ENCODE data around the gene AGPAT4. TPM values are rescaled to one million over a fixed set of nuclear protein-coding genes. Genes with fewer than 3 reads are reported as not detected.

Gene AGPAT4
- polyA plus RNA-seq, 6 donors from 2014 or later: 0.04 to 3.2 (median 1.4) TPM

- Mint-ChIP-seq H3K4me1 (peaks cover 0 to 4% (median 0%) of the 10 kb centered on the region in 3 donors), H3K9me3 (no peaks in the 10 kb centered on the region), H3K4me3 (no peak overlapping the region), H3K27ac (no peak overlapping the region), H3K36me3 (peaks cover 0 to 8% of the 10 kb centered on the region in 2 donors), H3K27me3 (no peaks in the 10 kb centered on the region)
- ATAC-seq (ENCODE audit: low read depth in 2 of 2) (no peak), DNase-seq (no peak)
Measured at GRCh38 chr6:161261325-161261724, 12.5 kb downstream of the AGPAT4 start.

GRCh38 chr6:161259302-161259701 is 14.6 kb downstream of the AGPAT4 start:
- DNase-seq (no peak), ATAC-seq (ENCODE audit: low read depth in 2 of 2) (no peak)
- Mint-ChIP-seq H3K4me3 (no peak overlapping the region), H3K27ac (no peak overlapping the region), H3K36me3 (peaks cover 0 to 8% of the 10 kb centered on the region in 2 donors), H3K9me3 (no peaks in the 10 kb centered on the region), H3K4me1 (peaks cover 0 to 4% (median 0%) of the 10 kb centered on the region in 3 donors), H3K27me3 (no peaks in the 10 kb centered on the region)

- no peak for DNase-seq
- no peaks in the 10 kb centered on the region for H3K9me3 Mint-ChIP-seq
- peaks cover 0 to 4% (median 0%) of the 10 kb centered on the region in 3 donors for H3K4me1 Mint-ChIP-seq
- no peak overlapping the region for H3K27ac Mint-ChIP-seq
- no peak for ATAC-seq (ENCODE audit: low read depth in 2 of 2)
- no peaks in the 10 kb centered on the region for H3K27me3 Mint-ChIP-seq
- H3K36me3 Mint-ChIP-seq: peaks cover 0 to 8% of the 10 kb centered on the region in 2 donors
- no peak overlapping the region for H3K4me3 Mint-ChIP-seq
Measured at GRCh38 chr6:161257793-161258457, 15.9 kb downstream of the AGPAT4 start.

GRCh38 chr6:161256407-161256806 is 17.5 kb downstream of the AGPAT4 start:
- H3K36me3 Mint-ChIP-seq: peaks cover 0 to 8% of the 10 kb centered on the region in 2 donors
- no peak overlapping the region for H3K4me3 Mint-ChIP-seq
- H3K27ac Mint-ChIP-seq: no peak overlapping the region
- no peak for DNase-seq
- H3K4me1 Mint-ChIP-seq: peaks cover 0 to 4% (median 0%) of the 10 kb centered on the region in 3 donors
- no peaks in the 10 kb centered on the region for H3K27me3 Mint-ChIP-seq
- no peaks in the 10 kb centered on the region for H3K9me3 Mint-ChIP-seq
- no peak for ATAC-seq (ENCODE audit: low read depth in 2 of 2)

- Mint-ChIP-seq H3K4me1 (no peaks in the 10 kb centered on the region), H3K9me3 (no peaks in the 10 kb centered on the region), H3K36me3 (no peaks in the 10 kb centered on the region), H3K27me3 (no peaks in the 10 kb centered on the region), H3K4me3 (no peak overlapping the region), H3K27ac (peak overlapping the region in 2 of 6 donors; percentile 49 to 64)
- DNase-seq: no peak
- ATAC-seq (ENCODE audit: low read depth in 2 of 2): no peak
Measured at GRCh38 chr6:161255518-161255917, 18.3 kb downstream of the AGPAT4 start.

- no peak overlapping the region for H3K4me3 Mint-ChIP-seq
- no peaks in the 10 kb centered on the region for H3K36me3 Mint-ChIP-seq
- no peak for DNase-seq
- ATAC-seq (ENCODE audit: low read depth in 2 of 2): no peak
- H3K27me3 Mint-ChIP-seq: no peaks in the 10 kb centered on the region
- H3K9me3 Mint-ChIP-seq: no peaks in the 10 kb centered on the region
- H3K4me1 Mint-ChIP-seq: no peaks in the 10 kb centered on the region
- peak overlapping the region in 1 of 6 donors; percentile 26 for H3K27ac Mint-ChIP-seq
Measured at GRCh38 chr6:161254464-161255253, 19.2 kb downstream of the AGPAT4 start.

- H3K27me3 Mint-ChIP-seq: no peaks in the 10 kb centered on the region
- H3K27ac Mint-ChIP-seq: no peak overlapping the region
- H3K4me3 Mint-ChIP-seq: no peak overlapping the region
- H3K4me1 Mint-ChIP-seq: no peaks in the 10 kb centered on the region
- ATAC-seq (ENCODE audit: low read depth in 2 of 2): no peak
- peaks cover 0 to 3% (median 0%) of the 10 kb centered on the region in 7 donors for H3K9me3 Mint-ChIP-seq
- DNase-seq: no peak
- no peaks in the 10 kb centered on the region for H3K36me3 Mint-ChIP-seq
Measured at GRCh38 chr6:161254126-161254463, 19.8 kb downstream of the AGPAT4 start.

- Mint-ChIP-seq H3K9me3 (peaks cover 0 to 3% (median 0%) of the 10 kb centered on the region in 7 donors), H3K4me3 (no peak overlapping the region), H3K4me1 (no peaks in the 10 kb centered on the region), H3K36me3 (no peaks in the 10 kb centered on the region), H3K27me3 (no peaks in the 10 kb centered on the region), H3K27ac (peak overlapping the region in 1 of 6 donors; percentile 33)
- ATAC-seq (ENCODE audit: low read depth in 2 of 2) (no peak), DNase-seq (no peak)
Measured at GRCh38 chr6:161251345-161251744, 22.5 kb downstream of the AGPAT4 start.

GRCh38 chr6:161249327-161249726 is 24.5 kb downstream of the AGPAT4 start:
- Mint-ChIP-seq H3K4me3 (peak overlapping the region in 1 of 8 donors; percentile 10), H3K36me3 (no peaks in the 10 kb centered on the region), H3K27ac (peak overlapping the region in 1 of 6 donors; percentile 16), H3K27me3 (no peaks in the 10 kb centered on the region), H3K9me3 (peaks cover 0 to 3% (median 0%) of the 10 kb centered on the region in 7 donors), H3K4me1 (no peaks in the 10 kb centered on the region)
- DNase-seq: no peak
- ATAC-seq (ENCODE audit: low read depth in 2 of 2): no peak

- H3K4me3 Mint-ChIP-seq: no peak overlapping the region
- peaks cover 0 to 3% (median 0%) of the 10 kb centered on the region in 3 donors for H3K4me1 Mint-ChIP-seq
- H3K36me3 Mint-ChIP-seq: no peaks in the 10 kb centered on the region
- no peak for DNase-seq
- no peak for ATAC-seq (ENCODE audit: low read depth in 2 of 2)
- no peaks in the 10 kb centered on the region for H3K27me3 Mint-ChIP-seq
- no peak overlapping the region for H3K27ac Mint-ChIP-seq
- peaks cover 0 to 3% (median 0%) of the 10 kb centered on the region in 7 donors for H3K9me3 Mint-ChIP-seq
Measured at GRCh38 chr6:161246725-161247124, 27.1 kb downstream of the AGPAT4 start.

GRCh38 chr6:161245363-161245762 is 28.5 kb downstream of the AGPAT4 start:
- no peak overlapping the region for H3K4me3 Mint-ChIP-seq
- peaks cover 0 to 3% (median 0%) of the 10 kb centered on the region in 7 donors for H3K9me3 Mint-ChIP-seq
- DNase-seq: no peak
- H3K4me1 Mint-ChIP-seq: peaks cover 0 to 3% (median 0%) of the 10 kb centered on the region in 3 donors
- no peak overlapping the region for H3K27ac Mint-ChIP-seq
- ATAC-seq (ENCODE audit: low read depth in 2 of 2): no peak
- H3K36me3 Mint-ChIP-seq: no peaks in the 10 kb centered on the region
- no peaks in the 10 kb centered on the region for H3K27me3 Mint-ChIP-seq

GRCh38 chr6:161244725-161245124 is 29.1 kb downstream of the AGPAT4 start:
- H3K27ac Mint-ChIP-seq: no peak overlapping the region
- peaks cover 0 to 3% (median 0%) of the 10 kb centered on the region in 7 donors for H3K9me3 Mint-ChIP-seq
- no peak overlapping the region for H3K4me3 Mint-ChIP-seq
- H3K36me3 Mint-ChIP-seq: no peaks in the 10 kb centered on the region
- no peak for DNase-seq
- no peak for ATAC-seq (ENCODE audit: low read depth in 2 of 2)
- H3K4me1 Mint-ChIP-seq: peaks cover 0 to 3% (median 0%) of the 10 kb centered on the region in 3 donors
- H3K27me3 Mint-ChIP-seq: no peaks in the 10 kb centered on the region

- H3K9me3 Mint-ChIP-seq: peaks cover 0 to 4% (median 0%) of the 10 kb centered on the region in 7 donors
Measured at GRCh38 chr6:161242779-161243693, 30.8 kb downstream of the AGPAT4 start.

More at GRCh38 chr6:161242779-161243693, 30.8 kb downstream of the AGPAT4 start:
- no peaks in the 10 kb centered on the region for H3K27me3 Mint-ChIP-seq
- H3K4me3 Mint-ChIP-seq: no peak overlapping the region
- DNase-seq (no peak), ATAC-seq (ENCODE audit: low read depth in 2 of 2) (no peak)
- peaks cover 0 to 6% of the 10 kb centered on the region in 2 donors for H3K36me3 Mint-ChIP-seq
- peak overlapping the region in 1 of 6 donors; percentile 52 for H3K27ac Mint-ChIP-seq
- H3K4me1 Mint-ChIP-seq: peaks cover 0 to 5% (median 0%) of the 10 kb centered on the region in 3 donors

Measured in naive B cell (primary cell).